K562 (cell line): ENCODE measurements around the gene ABT1. TPM values are rescaled to one million over a fixed set of nuclear protein-coding genes. Genes with fewer than 3 reads are reported as not detected.

Experiments used
- CEBPB ChIP-seq: fragments of 450-650 bp; IDR thresholded peaks from 2 replicates; pipeline ENCODE4 v1.6.1; 2016; ENCODE audit warnings: missing genetic modification characterization, missing compliant biosample characterization
- CHD2 ChIP-seq: IDR thresholded peaks from 2 replicates; pipeline ENCODE4 v1.6.1; 2011; ENCODE audit warnings: low read depth, low read length
- CLOCK ChIP-seq: fragments of 250-450 bp; sonication (Bioruptor Pico); IDR thresholded peaks from 2 replicates; pipeline ENCODE4 v1.4.0; 2020; ENCODE audit warnings: mild to moderate bottlenecking, moderate library complexity, borderline replicate concordance
- CSDE1 ChIP-seq, 2 experiments: fragments of 450-650 bp; IDR thresholded peaks; 2 replicates each; pipeline ENCODE4 v1.6.1; 2016; ENCODE audit warnings: mild to moderate bottlenecking in 1 of 2
- E2F1 ChIP-seq: sonication (generic); formaldehyde crosslinking; IDR thresholded peaks from 2 replicates; pipeline ENCODE4 v1.8.1; 2023; ENCODE audit warnings: mild to moderate bottlenecking, missing genetic modification reagents, moderate library complexity
- FOXP1 ChIP-seq: sonication (generic); formaldehyde crosslinking; IDR thresholded peaks from 2 replicates; pipeline ENCODE4 v1.8.0; 2022; ENCODE audit warnings: mild to moderate bottlenecking, missing genetic modification reagents
- GATAD2B ChIP-seq: fragments of 450-650 bp; IDR thresholded peaks from 2 replicates; pipeline ENCODE4 v1.6.1; 2017; ENCODE audit warnings: mild to moderate bottlenecking, borderline replicate concordance
- KHSRP ChIP-seq: fragments of 450-650 bp; IDR thresholded peaks from 2 replicates; pipeline ENCODE4 v1.6.1; 2017
- KLF16 ChIP-seq: IDR thresholded peaks from 2 replicates; pipeline ENCODE4 v1.6.1; 2016; ENCODE audit warnings: antibody characterized with exemption
- LARP7 ChIP-seq: fragments of 450-650 bp; IDR thresholded peaks from 2 replicates; pipeline ENCODE4 v1.6.1; 2016
- LEF1 ChIP-seq: fragments of 450-650 bp; IDR thresholded peaks from 2 replicates; pipeline ENCODE4 v1.6.1; 2016; ENCODE audit warnings: mild to moderate bottlenecking
- NCOA2 ChIP-seq, 2 experiments: fragments of 450-650 bp; IDR thresholded peaks; 2 replicates each; pipeline ENCODE4 v1.6.1; 2018; ENCODE audit warnings: mild to moderate bottlenecking in 2 of 2, moderate library complexity in 1 of 2; ENCODE audit not compliant: partially characterized antibody in 2 of 2
- NEUROD1 ChIP-seq: fragments of 150-350 bp; IDR thresholded peaks from 2 replicates; pipeline ENCODE4 v1.6.1; 2014; ENCODE audit warnings: borderline replicate concordance, low read length, low read depth; ENCODE audit not compliant: partially characterized antibody
- NUFIP1 ChIP-seq: fragments of 450-650 bp; IDR thresholded peaks from 2 replicates; pipeline ENCODE4 v1.6.1; 2018; ENCODE audit not compliant: partially characterized antibody
- SIRT6 ChIP-seq: IDR thresholded peaks from one replicate; pipeline ENCODE4 v1.6.1; 2012; ENCODE audit warnings: low read depth, mild to moderate bottlenecking, control low read depth, inconsistent platforms, low read length, moderate library complexity
- SMAD2 ChIP-seq: fragments of 150-350 bp; IDR thresholded peaks from 2 replicates; pipeline ENCODE4 v1.6.1; 2014; ENCODE audit warnings: low read depth, mild to moderate bottlenecking, low read length
- SMAD3 ChIP-seq: fragments of 450-650 bp; formaldehyde crosslinking; conservative IDR thresholded peaks from 2 replicates; pipeline ENCODE4 v1.4.0; 2020; ENCODE audit warnings: mild to moderate bottlenecking
- SMARCA4 ChIP-seq: fragments of 450-650 bp; IDR thresholded peaks from 2 replicates; pipeline ENCODE4 v1.6.1; 2016
- THRAP3 ChIP-seq: fragments of 450-650 bp; IDR thresholded peaks from 2 replicates; pipeline ENCODE4 v1.6.1; 2016; ENCODE audit warnings: mild to moderate bottlenecking, inconsistent platforms, borderline replicate concordance
- ZFP36 ChIP-seq: fragments of 150-350 bp; IDR thresholded peaks from 2 replicates; pipeline ENCODE4 v1.6.1; 2018; ENCODE audit warnings: low read length, low read depth; ENCODE audit not compliant: partially characterized antibody
- ZNF239 ChIP-seq: fragments of 250-450 bp; sonication (Bioruptor Pico); IDR thresholded peaks from 2 replicates; pipeline ENCODE4 v1.4.0; 2020; ENCODE audit warnings: mild to moderate bottlenecking
- ZNF436 ChIP-seq: fragments of 250-450, 450-650 bp; sonication (Bioruptor Pico); formaldehyde crosslinking; IDR thresholded peaks from 2 replicates; pipeline ENCODE4 v1.7.0; 2020; ENCODE audit warnings: mild to moderate bottlenecking
- ZNF584 ChIP-seq: fragments of 200-800 bp; sonication (Bioruptor generic); IDR thresholded peaks from 2 replicates; pipeline ENCODE4 v1.6.1; 2016; ENCODE audit warnings: low read depth, mild to moderate bottlenecking, missing genetic modification characterization, missing compliant biosample characterization
- ZNF699 ChIP-seq: fragments of 250-450 bp; sonication (Bioruptor Pico); IDR thresholded peaks from 2 replicates; pipeline ENCODE4 v1.8.0; 2021; ENCODE audit warnings: mild to moderate bottlenecking, moderate library complexity; ENCODE audit not compliant: insufficient replicate concordance
- ZSCAN29 ChIP-seq: fragments of 450-650 bp; IDR thresholded peaks from 2 replicates; pipeline ENCODE4 v1.6.1; 2017
- polyA plus RNA-seq, 8 experiments: library from polyadenylated mRNA; depleted of rRNA in 4 of 8; stranded (reverse) in 5 of 8; unstranded in 3 of 8; fragments of >200 nt; fragmentation: Nextera tagmentation in 2 of 8; fragmentation: Illumina TruSeq in 1 of 8; extraction: Ambion mirVana in 2 of 8; extraction: Trizol in 1 of 8; gene quantifications; 2 replicates each; pipeline versions ENCODE4 v1.2.1 to v1.2.3, GENCODE V29; 2011 to 2014; ENCODE audit warnings: inconsistent platforms in 1 of 8, missing spikeins in 1 of 8
- total RNA-seq, 7 experiments: library from RNA; depleted of rRNA in 6 of 7; stranded (reverse); fragments of >200 nt in 6 of 7; fragmentation: Illumina TruSeq in 2 of 7; extraction: Trizol in 2 of 7; gene quantifications; 2 replicates each; pipeline versions ENCODE4 v1.2.1 to v1.2.3, GENCODE V29; 2011 to 2021; ENCODE audit warnings: low replicate concordance in 1 of 7

Gene ABT1
- total and polyA plus RNA-seq, 9 of the 15 experiments (the other 6 are each of a cell fraction or from before 2014, with no cell fraction given): 8.8 to 52.7 (median 40.7) TPM

GRCh38 chr6:26568601-26569432 lies 27.9 kb upstream of the ABT1 start (continued):
- TF ChIP-seq FOXP1 (peak; percentile 87; the same call in 1 of the 2 replicates), SMARCA4 (0 out of 2 replicates have a peak, but pooled peaks have one; percentile 17), THRAP3 (no peak; the same call in 1 of the 2 replicates), CHD2 (peak; percentile 59; the same call in 1 of the 2 replicates), CLOCK (CRISPR knock-in tag) (no peak), CEBPB (tag) (peak; percentile 99), KHSRP (no peak), ZFP36 (peak; percentile 34), ZNF239 (CRISPR knock-in tag) (no peak), ZNF699 (CRISPR knock-in tag) (no peak), KLF16 (peak; percentile 56; the same call in 1 of the 2 replicates), LARP7 (no peak), NCOA2 (IDR thresholded peaks at IDR 0.05; ENCODE audit: partially characterized antibody in 2 of 2) (peak in 1 of 2 experiments; percentile 83), NUFIP1 (peak; percentile 73), SIRT6 (peak; percentile 86), SMAD2 (no peak), NEUROD1 (peak; percentile 53), SMAD3 (CRISPR knock-in tag) (0 out of 2 replicates have a peak, but pooled peaks have one; percentile 8), GATAD2B (no peak), ZSCAN29 (peak; percentile 90), E2F1 (peak; percentile 88; the same call in 1 of the 2 replicates), CSDE1 (IDR thresholded peaks at IDR 0.05) (peak in 1 of 2 experiments; percentile 87; a peak in 2 of 4 replicates), ZNF584 (CRISPR knock-in tag) (peak; percentile 47; the same call in 1 of the 2 replicates), ZNF436 (CRISPR knock-in tag) (0 out of 2 replicates have a peak, but pooled peaks have one; percentile 19), LEF1 (peak; percentile 51)
